Medulla oblongata (tissue), 1 donor: ENCODE measurements around the gene PSTPIP2.

ENCODE experiments used
- DNase-seq: peaks from one replicate; pipeline ENCODE4 v3.0.0-alpha.2; 2015; ENCODE audit errors: extremely low spot score

The PSTPIP2 gene

GRCh38 chr18:45935591-45936335 is 136.3 kb downstream of the PSTPIP2 start:
- DNase-seq, result no peak
